Left forelimb (tissue), 1 donor: Measurements from ENCODE around the gene PAX9.

Source experiments
- DNase-seq: peaks from one replicate; pipeline ENCODE4 v3.0.0-alpha.2; 2018; ENCODE audit warnings: low spot score

PAX9 gene

GRCh38 chr14:36661506-36662257 lies at the start of gene PAX9:
PAX9 (plus strand) TSS chr14:36661860; CDS start chr14:36662090, 230 bp downstream.
- DNase-seq: peak; percentile 87

DNA sequence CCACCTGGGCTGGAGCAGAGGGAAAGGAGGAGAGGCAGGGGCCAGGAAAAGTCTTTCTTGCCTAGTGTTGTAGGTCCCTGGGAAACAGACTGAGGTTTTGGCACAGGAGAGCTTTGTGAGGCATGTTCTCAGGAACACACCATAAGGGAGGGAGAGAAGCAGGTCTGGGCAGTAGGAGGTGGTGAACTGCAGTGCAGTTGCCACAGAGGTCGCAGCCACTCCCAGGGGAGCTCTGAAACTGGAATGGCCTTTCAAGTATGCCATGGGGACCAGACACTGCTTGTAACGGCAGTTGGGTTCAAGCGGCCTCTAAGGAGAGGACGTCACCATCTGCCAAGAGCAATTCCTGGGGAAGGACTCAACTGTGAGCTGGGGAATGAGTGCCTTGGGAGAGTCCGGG lies 43.8 kb upstream of the PAX9 start:
- DNase-seq: no peak

GRCh38 chr14:36618641-36619040 lies 43.0 kb upstream of the PAX9 start:
- no peak for DNase-seq

DNA sequence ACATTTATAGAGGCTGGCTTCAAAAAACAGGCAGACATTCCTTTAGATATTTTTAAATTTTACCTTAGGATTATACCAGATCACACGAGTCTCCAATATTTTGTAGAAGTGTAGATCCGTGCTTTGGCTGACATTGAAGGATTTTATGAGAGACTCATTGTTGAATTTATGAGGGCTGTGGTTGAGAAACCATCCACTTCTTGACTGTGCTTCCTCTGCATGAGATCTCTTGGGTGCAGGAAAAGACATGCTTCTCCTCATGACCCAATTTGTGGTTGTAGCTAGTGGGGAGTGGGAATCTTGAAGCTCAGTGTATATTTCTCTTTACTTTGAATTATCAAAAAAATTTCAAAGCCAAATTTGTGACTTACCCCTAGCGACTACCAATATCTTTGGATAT lies 42.5 kb upstream of the PAX9 start:
- no peak for DNase-seq

GRCh38 chr14:36619853-36620252 lies 41.8 kb upstream of the PAX9 start:
- no peak for DNase-seq

GRCh38 chr14:36625014-36625413 lies 36.6 kb upstream of the PAX9 start:
- no peak for DNase-seq

DNA sequence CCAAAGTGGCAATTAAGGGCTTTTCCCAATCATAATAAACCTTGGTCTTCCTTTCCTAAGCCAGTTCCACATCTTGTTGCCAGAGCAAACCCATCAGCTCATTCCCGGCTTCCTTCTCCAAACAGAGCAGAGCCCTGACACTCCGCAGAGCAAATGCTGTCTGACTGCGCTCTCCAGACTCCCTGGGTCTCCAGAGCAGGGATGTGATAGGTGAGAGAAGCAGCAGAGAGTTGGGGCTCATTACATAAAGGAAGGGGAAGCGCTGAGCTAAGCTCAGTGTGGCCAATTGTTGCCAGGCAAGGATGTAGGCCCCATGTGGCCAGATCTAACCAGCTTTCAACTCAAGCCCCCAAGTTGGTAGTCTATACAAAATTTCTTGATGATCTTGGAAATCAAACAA lies 36.2 kb upstream of the PAX9 start:
- DNase-seq: no peak

DNA sequence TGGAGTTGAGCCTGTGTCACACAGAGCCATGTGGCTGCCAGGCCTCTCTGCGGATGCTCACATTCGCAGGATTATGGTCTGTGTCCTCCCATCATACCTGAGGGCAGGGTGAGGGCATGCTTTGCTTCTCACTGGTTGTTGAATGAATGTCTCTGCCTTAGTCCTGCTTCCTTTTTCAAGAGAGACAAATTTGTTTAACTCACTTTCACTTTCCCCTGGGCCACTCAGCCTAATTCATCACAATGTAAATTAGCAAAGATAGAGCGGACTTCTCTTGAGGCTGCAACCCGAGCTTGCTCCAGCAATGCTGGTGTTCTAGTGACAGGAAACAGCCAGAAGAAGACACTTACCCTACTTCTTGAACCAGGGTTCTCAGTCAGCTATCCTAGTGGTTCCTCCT lies 35.5 kb upstream of the PAX9 start:
- no peak for DNase-seq

GRCh38 chr14:36627981-36628380 lies 33.7 kb upstream of the PAX9 start:
- no peak for DNase-seq

DNA sequence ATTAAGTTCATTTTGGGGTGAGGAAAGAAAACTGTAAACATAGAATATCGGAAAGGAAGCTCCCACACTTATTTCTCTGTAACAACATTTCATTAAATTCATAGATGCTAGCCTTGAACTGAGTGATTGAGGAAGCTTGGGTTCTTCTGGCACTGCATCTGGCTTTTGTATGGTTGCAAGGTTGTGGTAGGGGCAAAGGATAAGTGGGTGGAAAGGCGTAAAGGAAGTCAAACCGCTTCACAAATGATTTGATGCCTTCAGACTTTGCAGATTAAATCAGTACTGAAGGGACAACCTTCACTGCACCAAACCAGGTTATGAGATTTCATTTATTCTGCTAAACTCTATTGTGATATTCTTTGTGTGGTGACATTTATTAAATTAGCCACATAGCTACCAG lies 28.1 kb upstream of the PAX9 start:
- DNase-seq: no peak

DNA sequence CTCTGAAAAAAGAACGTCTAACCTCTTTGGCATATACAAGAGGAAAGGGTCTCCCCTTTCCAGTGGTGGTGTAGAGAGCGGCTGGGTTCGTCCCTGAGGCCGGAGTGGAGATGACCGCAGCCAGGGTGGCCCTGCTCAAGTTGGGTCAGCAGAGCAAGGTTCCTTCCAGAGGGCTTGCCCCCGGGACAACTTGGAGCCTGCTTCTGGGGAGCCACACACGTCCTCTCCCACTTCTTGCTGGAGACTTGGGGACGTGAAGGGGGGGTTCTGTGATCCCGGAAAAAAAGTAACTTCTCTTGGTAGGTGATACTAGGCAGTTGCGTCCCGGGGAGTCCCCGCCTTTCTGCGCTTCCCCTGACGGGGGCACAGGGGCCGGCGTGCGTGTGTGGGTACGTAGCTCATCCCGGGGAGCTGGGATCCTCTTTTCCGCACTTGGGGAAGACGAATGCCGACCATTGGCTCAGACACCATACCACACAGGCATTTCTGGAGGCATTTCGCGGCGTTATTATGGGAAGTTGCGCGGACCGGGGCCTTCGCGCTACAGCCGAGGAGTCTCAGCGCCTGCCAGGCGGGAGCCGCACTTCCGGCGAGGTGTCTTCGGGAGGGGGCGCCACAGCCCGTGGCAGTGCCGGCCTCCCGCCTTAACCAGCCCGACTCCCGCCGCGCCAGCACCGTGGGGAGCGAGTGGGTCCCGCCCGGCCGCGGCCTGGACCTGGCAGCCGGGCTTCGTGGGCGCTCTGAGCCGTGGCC lies 14.8 kb upstream of the PAX9 start:
- no peak for DNase-seq

DNA sequence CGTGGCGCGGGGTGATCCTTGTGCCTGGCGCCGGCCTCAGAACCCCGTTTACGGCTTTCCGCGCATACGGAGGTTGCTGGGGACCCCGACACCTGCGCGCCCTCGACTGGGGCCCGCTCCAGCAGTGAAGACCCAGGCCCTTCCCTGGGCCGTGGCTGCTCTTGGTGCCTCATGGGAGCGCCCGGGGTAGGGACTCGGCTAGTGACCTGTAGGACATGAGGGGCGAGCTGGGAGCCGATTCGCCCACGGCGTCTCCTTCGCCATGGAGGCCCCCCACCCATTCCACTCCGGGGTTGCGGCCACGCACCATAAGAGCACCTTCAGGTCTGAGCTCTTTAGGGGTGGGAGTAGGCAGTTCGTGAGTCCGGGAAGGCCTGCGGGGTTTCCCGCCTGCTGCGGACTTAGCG lies 14.2 kb upstream of the PAX9 start:
- no peak for DNase-seq

DNA sequence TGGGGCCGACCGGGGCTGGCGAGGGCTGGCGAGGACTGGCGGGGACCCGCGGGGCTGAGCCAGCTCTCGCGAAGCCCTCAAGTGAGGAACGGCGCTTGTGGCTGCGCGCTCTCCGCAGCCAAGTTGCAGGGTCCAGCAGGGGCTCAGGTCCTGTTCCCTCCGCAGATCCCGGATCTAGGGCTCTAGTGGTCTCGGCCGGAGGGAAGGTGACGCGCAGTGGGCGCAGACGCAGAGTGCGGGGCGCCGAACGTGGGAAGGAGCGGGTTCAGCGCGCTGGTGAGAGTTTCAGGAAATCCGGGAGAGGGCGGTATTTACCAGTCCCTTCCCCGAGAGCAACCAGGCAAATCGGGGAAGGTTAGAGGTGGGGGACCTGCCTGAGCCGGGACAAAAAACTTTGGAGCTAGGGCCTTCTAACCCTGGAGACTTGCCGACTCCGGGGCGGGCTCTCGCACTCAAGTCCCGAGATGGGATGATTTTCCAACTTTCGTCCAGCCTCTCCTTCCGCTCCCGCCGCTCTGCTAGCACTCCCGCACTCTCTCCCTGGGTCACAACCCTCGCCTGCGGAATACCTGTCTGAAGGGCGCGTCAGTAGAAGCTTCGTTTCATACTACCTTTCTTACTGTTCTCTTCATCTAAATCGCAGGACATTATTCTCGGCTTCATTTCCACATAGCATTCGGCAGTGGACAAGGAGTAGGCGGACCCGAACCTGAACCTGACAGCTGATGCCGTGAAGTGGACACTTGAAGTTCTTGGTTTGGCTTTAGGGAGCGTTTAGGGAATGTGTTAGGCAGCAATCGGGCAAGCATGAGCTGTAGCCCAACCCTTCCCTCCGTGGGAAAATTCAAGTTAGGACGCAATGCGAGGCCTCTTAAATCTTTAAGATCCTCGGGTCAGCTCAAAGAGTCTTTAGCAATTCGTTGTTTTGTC lies 13.6 kb upstream of the PAX9 start:
- DNase-seq: peak; percentile 75

GRCh38 chr14:36649872-36650650 lies 11.6 kb upstream of the PAX9 start:
- no peak for DNase-seq

- DNase-seq: no peak
These were observed 9.0 kb upstream of the PAX9 start for GRCh38 chr14:36652542-36653201.

- DNase-seq: no peak
These were observed 8.2 kb upstream of the PAX9 start for GRCh38 chr14:36653413-36653812.

GRCh38 chr14:36653962-36654793 lies 7.5 kb upstream of the PAX9 start:
- peak; percentile 67 for DNase-seq

- no peak for DNase-seq
These were observed 6.8 kb upstream of the PAX9 start for GRCh38 chr14:36654794-36655381.

GRCh38 chr14:36655571-36655962 lies 6.1 kb upstream of the PAX9 start:
- no peak for DNase-seq
